OCI-LY3 (cell line): ENCODE results near the gene ME3.

Experiments used
- H2AFZ ChIP-seq: fragments of 200-600, 300-600 bp; shearing (Covaris generic); 2 replicates; pipeline ENCODE4 v1.6.0; 2014; ENCODE audit warnings: antibody characterized with exemption, low read depth, low read length
- H3K27ac ChIP-seq: fragments of 200-600, 300-600 bp; sonication (generic); 2 replicates; pipeline ENCODE4 v1.5.1; 2014; ENCODE audit warnings: mild to moderate bottlenecking, low read length, moderate library complexity, mixed read lengths
- H3K27me3 ChIP-seq: fragments of 200-600, 300-600 bp; sonication (generic); 2 replicates; pipeline ENCODE4 v1.6.1; 2014; ENCODE audit warnings: low read depth, low read length, mixed read lengths
- H3K36me3 ChIP-seq: fragments of 200-600, 300-600 bp; sonication (generic); replicated peaks from 2 replicates; pipeline ENCODE3; 2014; ENCODE audit warnings: low read depth, low read length, mixed read lengths
- H3K4me1 ChIP-seq: fragments of 300-600, 200-600 bp; sonication (generic); 2 replicates; pipeline ENCODE4 v1.6.1; 2014; ENCODE audit warnings: low read length, mixed read lengths
- H3K4me2 ChIP-seq: fragments of 200-600, 300-600 bp; sonication (generic); 2 replicates; pipeline ENCODE4 v1.6.1; 2014; ENCODE audit warnings: low read length, mixed read lengths
- H3K4me3 ChIP-seq: fragments of 300-600, 200-600 bp; sonication (generic); 2 replicates; pipeline ENCODE4 v1.5.1; 2014; ENCODE audit warnings: antibody characterized with exemption, mild to moderate bottlenecking, low read length, moderate library complexity
- H3K79me2 ChIP-seq: fragments of 300-600, 200-600 bp; shearing (Covaris generic); 2 replicates; pipeline ENCODE4 v1.6.1; 2014; ENCODE audit warnings: mild to moderate bottlenecking, low read length, mixed read lengths
- H3K9ac ChIP-seq: fragments of 300-600, 200-600 bp; shearing (Covaris generic); 2 replicates; pipeline ENCODE4 v1.6.0; 2014; ENCODE audit warnings: mild to moderate bottlenecking, low read length, moderate library complexity
- H3K9me3 ChIP-seq: fragments of 200-600, 300-600 bp; shearing (Covaris generic); 2 replicates; pipeline ENCODE4 v1.6.1; 2014; ENCODE audit warnings: low read length, mixed read lengths; ENCODE audit not compliant: insufficient read depth
- H4K20me1 ChIP-seq: fragments of 200-600, 300-600 bp; sonication (generic); 2 replicates; pipeline ENCODE4 v1.6.1; 2016; ENCODE audit warnings: low read length, mixed read lengths; ENCODE audit not compliant: insufficient read depth
- CTCF ChIP-seq: fragments of 200-600, 300-600 bp; sonication (generic); IDR thresholded peaks from 2 replicates; pipeline ENCODE4 v1.5.1; 2014; ENCODE audit warnings: antibody characterized with exemption, low read length, low read depth
- EZH2phosphoT487 ChIP-seq: fragments of 200-600 bp; shearing (Covaris generic); IDR thresholded peaks from 2 replicates; pipeline ENCODE4 v1.6.1; 2018; ENCODE audit warnings: antibody characterized with exemption, mixed run types, low read depth

The ME3 gene

GRCh38 chr11:86473991-86474833, 198.2 kb downstream of the ME3 start:
- Histone ChIP-seq H3K9me3 (no peaks in the 10 kb centered on the region), H2AFZ (no peak overlapping the region), H3K4me1 (peaks cover 5% of the 10 kb centered on the region; the same call in 1 of the 2 replicates), H3K4me3 (no peak overlapping the region), H3K4me2 (no peak overlapping the region), H3K36me3 (no peaks in the 10 kb centered on the region), H3K27ac (no peak overlapping the region), H3K27me3 (no peaks in the 10 kb centered on the region), H4K20me1 (no peaks in the 10 kb centered on the region), H3K79me2 (no peaks in the 10 kb centered on the region), H3K9ac (no peak overlapping the region)
- TF ChIP-seq EZH2phosphoT487 (no peak), CTCF (no peak)

GRCh38 chr11:86469491-86470388, 202.7 kb downstream of the ME3 start:
- Histone ChIP-seq H3K9me3 (no peaks in the 10 kb centered on the region), H3K36me3 (no peaks in the 10 kb centered on the region), H3K4me2 (no peak overlapping the region), H3K9ac (no peak overlapping the region), H3K27ac (no peak overlapping the region), H2AFZ (no peak overlapping the region), H3K4me1 (peaks cover 5% of the 10 kb centered on the region; the same call in 1 of the 2 replicates), H3K4me3 (no peak overlapping the region), H3K79me2 (no peaks in the 10 kb centered on the region), H4K20me1 (no peaks in the 10 kb centered on the region), H3K27me3 (no peaks in the 10 kb centered on the region)
- TF ChIP-seq CTCF (no peak), EZH2phosphoT487 (no peak)

DNA sequence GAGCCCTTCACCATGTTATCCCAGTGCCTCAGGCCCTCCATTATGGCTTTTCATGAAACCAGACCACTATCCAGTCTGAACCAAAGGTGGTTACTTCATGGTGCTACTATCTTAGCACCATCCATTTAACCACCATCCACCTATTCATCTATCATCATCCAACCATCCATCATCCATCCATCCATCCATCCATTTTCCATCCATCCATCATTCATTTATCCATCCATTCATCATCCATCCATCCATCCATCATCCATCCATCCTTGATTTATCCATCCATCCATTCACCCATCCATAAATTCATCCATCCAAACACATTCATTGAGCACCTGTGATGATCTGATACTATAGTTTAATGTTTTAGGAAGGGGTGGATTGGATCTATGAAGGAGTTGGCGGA, 204.2 kb downstream of the ME3 start:
- Histone ChIP-seq H4K20me1 (no peaks in the 10 kb centered on the region), H3K9ac (no peak overlapping the region), H3K36me3 (no peaks in the 10 kb centered on the region), H3K27me3 (no peaks in the 10 kb centered on the region), H3K79me2 (no peaks in the 10 kb centered on the region), H2AFZ (no peak overlapping the region), H3K4me1 (peaks cover 5% of the 10 kb centered on the region; the same call in 1 of the 2 replicates), H3K4me2 (no peak overlapping the region), H3K9me3 (no peaks in the 10 kb centered on the region), H3K27ac (no peak overlapping the region), H3K4me3 (no peak overlapping the region)
- no peak for TF ChIP-seq CTCF
- TF ChIP-seq EZH2phosphoT487, result no peak
